GM23248 (cell line): ENCODE data around the gene CARD8. TPM values are rescaled to one million over a fixed set of nuclear protein-coding genes. Genes with fewer than 3 reads are reported as not detected.
"Not testable (repeated sequence)": the region's sequence is repeated elsewhere in the genome, so short reads cannot be mapped to it uniquely, and the experiment has no call there.

Experiments used
- DNase-seq: peaks from one replicate; pipeline ENCODE4 v3.0.0-alpha.2; 2015
- H2AFZ ChIP-seq: fragments of 200-600 bp; sonication (generic); 2 replicates; pipeline ENCODE4 v1.6.1; 2016; ENCODE audit warnings: antibody characterized with exemption
- H3F3A ChIP-seq: fragments of 200-600 bp; sonication (generic); 2 replicates; pipeline ENCODE4 v1.6.1; 2016; ENCODE audit warnings: mild to moderate bottlenecking, antibody characterized with exemption, mixed run types; ENCODE audit not compliant: insufficient read depth
- H3K27ac ChIP-seq: fragments of 200-600 bp; sonication (generic); 2 replicates; pipeline ENCODE4 v1.5.1; 2016; ENCODE audit warnings: mild to moderate bottlenecking
- H3K27me3 ChIP-seq: fragments of 200-600 bp; sonication (generic); replicated peaks from 2 replicates; pipeline ENCODE4 v1.6.1; 2016; ENCODE audit warnings: mild to moderate bottlenecking; ENCODE audit not compliant: insufficient read depth
- H3K36me3 ChIP-seq: fragments of 200-600 bp; sonication (generic); 2 replicates; pipeline ENCODE4 v1.6.1; 2016; ENCODE audit warnings: low read depth, mild to moderate bottlenecking
- H3K4me1 ChIP-seq: fragments of 200-600 bp; sonication (generic); 2 replicates; pipeline ENCODE4 v1.6.1; 2016; ENCODE audit warnings: mild to moderate bottlenecking; ENCODE audit not compliant: insufficient read depth
- H3K4me2 ChIP-seq: fragments of 200-600 bp; sonication (generic); one replicate; pipeline ENCODE4 v1.6.1; 2016; ENCODE audit warnings: mild to moderate bottlenecking; ENCODE audit not compliant: unreplicated experiment
- H3K4me3 ChIP-seq: fragments of 200-600 bp; sonication (generic); 2 replicates; pipeline ENCODE4 v1.5.1; 2016; ENCODE audit warnings: mild to moderate bottlenecking
- H3K79me2 ChIP-seq: fragments of 200-600 bp; sonication (generic); 2 replicates; pipeline ENCODE4 v1.6.1; 2016; ENCODE audit warnings: mild to moderate bottlenecking; ENCODE audit not compliant: insufficient read depth
- H3K9ac ChIP-seq: fragments of 200-600 bp; sonication (generic); 2 replicates; pipeline ENCODE4 v1.6.1; 2016; ENCODE audit warnings: mild to moderate bottlenecking
- H3K9me2 ChIP-seq: fragments of 200-600 bp; sonication (generic); 2 replicates; pipeline ENCODE4 v1.6.1; 2016; ENCODE audit warnings: mixed run types, mild to moderate bottlenecking, moderate library complexity; ENCODE audit not compliant: insufficient read depth
- H3K9me3 ChIP-seq: fragments of 200-600 bp; sonication (generic); one replicate; pipeline ENCODE4 v1.6.1; 2017; ENCODE audit warnings: low read depth
- H4K20me1 ChIP-seq: fragments of 200-600 bp; sonication (generic); 2 replicates; pipeline ENCODE4 v1.6.0; 2016; ENCODE audit not compliant: insufficient read depth
- EZH2 ChIP-seq: fragments of 200-600 bp; sonication (generic); IDR thresholded peaks from 2 replicates; pipeline ENCODE4 v1.6.1; 2018; ENCODE audit warnings: antibody characterized with exemption, mild to moderate bottlenecking; ENCODE audit not compliant: insufficient read depth, poor library complexity, severe bottlenecking
- EZH2phosphoT487 ChIP-seq: fragments of 200-600 bp; sonication (generic); IDR thresholded peaks from 2 replicates; pipeline ENCODE4 v1.6.1; 2018; ENCODE audit warnings: antibody characterized with exemption, moderate library complexity, mild to moderate bottlenecking, low read depth; ENCODE audit not compliant: insufficient read depth
- WGBS, 2 experiments: methylation state at CpG; one replicate each; pipeline ENCODE4 v1.1.6; 2015 to 2017; ENCODE audit warnings: low lambda C conversion rate in 2 of 2, low coverage in 1 of 2; ENCODE audit errors: missing lambda C conversion rate in 2 of 2; 5-methylcytosine and 5-hydroxymethylcytosine counted together
- in situ Hi-C: fragments of 300-500 bp; cut with MboI; formaldehyde crosslinking; loops from 2 replicates; pipeline ENCODE4 v1.15.0; 2020
- polyA plus RNA-seq: library from polyadenylated mRNA; unstranded; fragments of >200 nt; fragmentation: Nextera tagmentation; extraction: Ambion mirVana; gene quantifications from 2 replicates; pipeline ENCODE4 v1.2.1, GENCODE V29; 2016
- total RNA-seq: library from RNA; depleted of rRNA; stranded (reverse); fragments of >200 nt; shearing (Covaris generic); gene quantifications from 2 replicates; pipeline ENCODE4 v1.2.3, GENCODE V29; 2014

CARD8 gene
- total and polyA plus RNA-seq, 2 experiments from 2014 or later = 6.3 to 12.9 TPM

- Histone ChIP-seq H3K9ac (no peak overlapping the region), H3K4me2 (no peak overlapping the region), H3K9me2 (no peaks in the 10 kb centered on the region), H4K20me1 (no peaks in the 10 kb centered on the region), H2AFZ (no peak overlapping the region), H3K4me3 (no peak overlapping the region), H3K36me3 (no peaks in the 10 kb centered on the region), H3K4me1 (no peaks in the 10 kb centered on the region), H3K9me3 (no peaks in the 10 kb centered on the region), H3K27ac (no peak overlapping the region), H3K79me2 (no peaks in the 10 kb centered on the region), H3K27me3 (no peaks in the 10 kb centered on the region), H3F3A (no peaks in the 10 kb centered on the region)
- no peak for DNase-seq
- in situ Hi-C loops = no loop called here
- 81 to 84% methylated on average over 5 of the region's 5 CpGs for WGBS, 2 experiments
- TF ChIP-seq EZH2phosphoT487 (no peak), EZH2 (no peak)
These were observed 11.4 kb downstream of the CARD8 start for GRCh38 chr19:48244281-48244680.

GRCh38 chr19:48241771-48242170 is 13.9 kb downstream of the CARD8 start:
- H3K27me3 ChIP-seq, H3K79me2 ChIP-seq, H3K4me3 ChIP-seq, H3K9me3 ChIP-seq, H4K20me1 ChIP-seq, H3K9me2 ChIP-seq, H3K4me1 ChIP-seq, H3K36me3 ChIP-seq, in situ Hi-C loops, H3F3A ChIP-seq, H2AFZ ChIP-seq, H3K4me2 ChIP-seq, H3K27ac ChIP-seq, DNase-seq, H3K9ac ChIP-seq: not testable (repeated sequence)
- WGBS, 2 experiments = 96 to 98% methylated on average over 6 of the region's 6 CpGs

- H3K27me3 ChIP-seq = no peaks in the 10 kb centered on the region
- H3K79me2 ChIP-seq = no peaks in the 10 kb centered on the region
- H3K9ac ChIP-seq = no peak overlapping the region
- TF ChIP-seq EZH2 = no peak
- TF ChIP-seq EZH2phosphoT487 = no peak
- no peaks in the 10 kb centered on the region for H4K20me1 ChIP-seq
- no peaks in the 10 kb centered on the region for H3F3A ChIP-seq
- no peak overlapping the region for H3K27ac ChIP-seq
- in situ Hi-C loops = no loop called here
- DNase-seq = peak; percentile 14
- no peaks in the 10 kb centered on the region for H3K9me3 ChIP-seq
- H3K36me3 ChIP-seq = no peaks in the 10 kb centered on the region
- no peak overlapping the region for H3K4me3 ChIP-seq
- H3K9me2 ChIP-seq = no peaks in the 10 kb centered on the region
- no peaks in the 10 kb centered on the region for H3K4me1 ChIP-seq
- WGBS, 2 experiments = 92 to 93% methylated on average over 9 of the region's 9 CpGs
- H3K4me2 ChIP-seq = no peak overlapping the region
- no peak overlapping the region for H2AFZ ChIP-seq
These were observed 16.1 kb downstream of the CARD8 start for GRCh38 chr19:48239582-48240141.

GRCh38 chr19:48239120-48239519 is 16.6 kb downstream of the CARD8 start:
- no peaks in the 10 kb centered on the region for H3K27me3 ChIP-seq
- in situ Hi-C loops = no loop called here
- H3F3A ChIP-seq = no peaks in the 10 kb centered on the region
- H3K4me3 ChIP-seq = no peak overlapping the region
- H3K9me3 ChIP-seq = no peaks in the 10 kb centered on the region
- no peak overlapping the region for H2AFZ ChIP-seq
- 93 to 98% methylated on average over 5 to 6 of the region's 6 CpGs for WGBS, 2 experiments
- H3K27ac ChIP-seq = no peak overlapping the region
- no peak for DNase-seq
- H3K4me1 ChIP-seq = no peaks in the 10 kb centered on the region
- no peaks in the 10 kb centered on the region for H3K9me2 ChIP-seq
- no peak for TF ChIP-seq EZH2
- no peak for TF ChIP-seq EZH2phosphoT487
- no peaks in the 10 kb centered on the region for H4K20me1 ChIP-seq
- H3K79me2 ChIP-seq = no peaks in the 10 kb centered on the region
- no peak overlapping the region for H3K4me2 ChIP-seq
- no peak overlapping the region for H3K9ac ChIP-seq
- no peaks in the 10 kb centered on the region for H3K36me3 ChIP-seq

- WGBS, 2 experiments = 65 to 67% methylated on average over 3 of the region's 3 CpGs
- in situ Hi-C loops = no loop called here
These were observed 18.7 kb downstream of the CARD8 start for GRCh38 chr19:48237057-48237456.

More at GRCh38 chr19:48237057-48237456, 18.7 kb downstream of the CARD8 start:
- Histone ChIP-seq H3F3A (no peaks in the 10 kb centered on the region), H2AFZ (no peak overlapping the region), H3K27ac (no peak overlapping the region), H3K4me2 (no peak overlapping the region), H3K27me3 (no peaks in the 10 kb centered on the region), H3K36me3 (0 out of 2 replicates have a peak, but pooled peaks cover 3% of the 10 kb centered on the region), H3K9me2 (no peaks in the 10 kb centered on the region), H3K9me3 (no peaks in the 10 kb centered on the region), H4K20me1 (no peaks in the 10 kb centered on the region), H3K4me1 (no peaks in the 10 kb centered on the region), H3K9ac (no peak overlapping the region), H3K79me2 (no peaks in the 10 kb centered on the region), H3K4me3 (no peak overlapping the region)
- TF ChIP-seq EZH2phosphoT487 = no peak
- no peak for TF ChIP-seq EZH2
- no peak for DNase-seq
